Natural killer cell (primary cell): ENCODE results near the gene ABCA9. TPM values are rescaled to one million over a fixed set of nuclear protein-coding genes. Genes with fewer than 3 reads are reported as not detected.

Experiments
- ATAC-seq, 3 donors: fragments of 150-1000 bp in 2 of 3; fragments of 200-7000 bp in 1 of 3; cut with Tn5 transposase; 1 replicate in 1 of 3; 2 replicates in 2 of 3; pipeline ENCODE4 v1.10.0; 2021; ENCODE audit warnings: mild to moderate bottlenecking in 2 of 3, moderate library complexity in 2 of 3
- DNase-seq, 2 donors: peaks; one replicate each; pipeline versions ENCODE4 v3.0.0 to v3.0.0-alpha.2; 2013 to 2021; ENCODE audit warnings: mixed read lengths in 1 of 2
- H3K27ac ChIP-seq: one replicate; pipeline ENCODE4 v1.5.1; 2013; ENCODE audit warnings: mild to moderate bottlenecking, low read length
- H3K27me3 ChIP-seq: one replicate; pipeline ENCODE4 v1.6.1; 2013; ENCODE audit warnings: low read length; ENCODE audit not compliant: control insufficient read depth, insufficient read depth
- H3K36me3 ChIP-seq: one replicate; pipeline ENCODE4 v1.6.1; 2013; ENCODE audit warnings: low read length; ENCODE audit not compliant: control insufficient read depth, insufficient read depth
- H3K4me1 ChIP-seq: one replicate; pipeline ENCODE4 v1.6.1; 2013; ENCODE audit warnings: low read length; ENCODE audit not compliant: control insufficient read depth, insufficient read depth
- H3K4me3 ChIP-seq: one replicate; pipeline ENCODE4 v1.5.1; 2013; ENCODE audit warnings: low read length
- H3K9me3 ChIP-seq: one replicate; pipeline ENCODE4 v1.6.1; 2013; ENCODE audit warnings: low read length; ENCODE audit not compliant: control insufficient read depth, insufficient read depth
- H3K27ac Mint-ChIP-seq, 2 donors: one replicate each; pipeline ENCODE4 v1.8.0; 2022; ENCODE audit warnings: mild to moderate bottlenecking in 2 of 2, mixed read lengths in 2 of 2, moderate library complexity in 1 of 2
- H3K27me3 Mint-ChIP-seq, 2 donors: one replicate each; pipeline ENCODE4 v1.8.0; 2022; ENCODE audit warnings: low read depth in 2 of 2, mixed read lengths in 2 of 2
- H3K36me3 Mint-ChIP-seq: one replicate; pipeline ENCODE4 v1.8.0; 2022; ENCODE audit warnings: mixed read lengths
- H3K4me1 Mint-ChIP-seq, 2 donors: one replicate each; pipeline ENCODE4 v1.8.0; 2022; ENCODE audit warnings: mixed read lengths in 2 of 2
- H3K4me3 Mint-ChIP-seq: one replicate; pipeline ENCODE4 v1.8.0; 2022; ENCODE audit warnings: mild to moderate bottlenecking, moderate library complexity, mixed read lengths
- H3K9me3 Mint-ChIP-seq, 2 donors: one replicate each; pipeline ENCODE4 v1.8.0; 2022; ENCODE audit warnings: mixed read lengths in 2 of 2
- WGBS: methylation state at CpG from one replicate; pipeline ENCODE4 v1.1.7; 2013; ENCODE audit warnings: missing lambda C conversion rate; ENCODE audit not compliant: insufficient coverage; 5-methylcytosine and 5-hydroxymethylcytosine counted together
- intact Hi-C: fragments of 100-400 bp; cut with micrococcal nuclease; formaldehyde crosslinking; loops from one replicate; pipeline ENCODE4 v1.14.2; 2022
- total RNA-seq, 4 donors: library from RNA; stranded (reverse); fragments of 120-200 nt in 1 of 4; gene quantifications; one replicate each; pipeline versions ENCODE4 v1.2.3 to v1.2.4, GENCODE V29; 2013 to 2022
- TF ChIP-seq, protein P1 (sequence below): fragments of 200-600 bp; IDR thresholded peaks from one replicate; pipeline ENCODE4 v1.8.0; 2022; ENCODE audit warnings: antibody characterized with exemption

The ABCA9 gene
- total RNA-seq, 3 donors from 2014 or later (not counting 1 experiment from before 2014, with no cell fraction given), result 0.05 to 1.2 (median 0.63) TPM

DNA sequence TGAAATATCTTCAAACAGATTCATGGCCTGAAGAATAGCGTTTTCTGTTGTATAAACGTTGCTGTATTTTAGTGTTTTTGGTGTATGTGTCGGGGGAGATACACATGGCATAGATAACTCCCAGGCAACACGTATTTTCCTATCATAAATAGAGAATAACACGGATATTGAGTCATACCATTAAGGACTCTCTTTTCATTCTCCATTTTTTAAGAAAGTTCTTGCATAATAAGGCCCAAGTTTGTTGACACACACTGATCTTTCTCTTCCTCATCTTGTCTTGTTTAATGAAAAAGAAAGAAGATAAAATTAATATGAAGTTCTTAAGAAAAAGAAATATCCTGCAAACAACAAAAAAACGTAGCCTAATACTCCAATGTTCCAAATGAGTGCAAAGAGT, 119.0 kb downstream of the ABCA9 start:
- H3K4me3 ChIP-seq, result no peak overlapping the region
- no peak overlapping the region for H3K27ac ChIP-seq
- H3K9me3 ChIP-seq, result no peaks in the 10 kb centered on the region
- Mint-ChIP-seq H3K27ac (no peak overlapping the region), H3K36me3 (no peaks in the 10 kb centered on the region), H3K4me3 (no peak overlapping the region), H3K27me3 (peaks cover 11 to 23% of the 10 kb centered on the region in 2 donors), H3K9me3 (no peaks in the 10 kb centered on the region), H3K4me1 (peaks cover 0 to 6% of the 10 kb centered on the region in 2 donors)
- H3K27me3 ChIP-seq, result no peaks in the 10 kb centered on the region
- H3K4me1 ChIP-seq, result no peaks in the 10 kb centered on the region
- DNase-seq, result no peak
- no peaks in the 10 kb centered on the region for H3K36me3 ChIP-seq
- TF ChIP-seq, protein P1, sequence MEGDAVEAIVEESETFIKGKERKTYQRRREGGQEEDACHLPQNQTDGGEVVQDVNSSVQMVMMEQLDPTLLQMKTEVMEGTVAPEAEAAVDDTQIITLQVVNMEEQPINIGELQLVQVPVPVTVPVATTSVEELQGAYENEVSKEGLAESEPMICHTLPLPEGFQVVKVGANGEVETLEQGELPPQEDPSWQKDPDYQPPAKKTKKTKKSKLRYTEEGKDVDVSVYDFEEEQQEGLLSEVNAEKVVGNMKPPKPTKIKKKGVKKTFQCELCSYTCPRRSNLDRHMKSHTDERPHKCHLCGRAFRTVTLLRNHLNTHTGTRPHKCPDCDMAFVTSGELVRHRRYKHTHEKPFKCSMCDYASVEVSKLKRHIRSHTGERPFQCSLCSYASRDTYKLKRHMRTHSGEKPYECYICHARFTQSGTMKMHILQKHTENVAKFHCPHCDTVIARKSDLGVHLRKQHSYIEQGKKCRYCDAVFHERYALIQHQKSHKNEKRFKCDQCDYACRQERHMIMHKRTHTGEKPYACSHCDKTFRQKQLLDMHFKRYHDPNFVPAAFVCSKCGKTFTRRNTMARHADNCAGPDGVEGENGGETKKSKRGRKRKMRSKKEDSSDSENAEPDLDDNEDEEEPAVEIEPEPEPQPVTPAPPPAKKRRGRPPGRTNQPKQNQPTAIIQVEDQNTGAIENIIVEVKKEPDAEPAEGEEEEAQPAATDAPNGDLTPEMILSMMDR, result no peak
- WGBS, result 73% methylated on average over 4 of the region's 6 CpGs
- ATAC-seq, result no peak
- intact Hi-C loops, result no loop called here

DNA sequence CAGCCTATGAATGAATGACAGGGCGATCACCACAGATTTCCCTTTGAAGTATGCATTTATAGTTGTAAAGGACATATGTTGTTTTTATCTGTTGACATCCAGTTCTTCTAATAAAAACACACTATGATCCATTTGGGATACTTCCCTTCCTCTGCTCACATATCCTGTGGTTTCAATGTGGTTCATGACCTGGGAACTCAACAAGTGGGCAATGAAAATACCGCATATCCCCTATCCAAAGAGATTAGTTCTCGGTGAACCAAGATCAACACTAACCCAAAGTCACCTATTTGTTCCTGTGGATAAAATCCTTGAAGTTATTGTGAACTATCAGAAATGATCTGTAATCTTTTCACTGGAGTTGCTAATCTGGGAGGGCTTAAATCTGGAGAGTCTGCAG, 121.5 kb downstream of the ABCA9 start:
- DNase-seq, result no peak
- H3K4me3 ChIP-seq, result no peak overlapping the region
- H3K4me1 ChIP-seq, result no peaks in the 10 kb centered on the region
- WGBS, result 0% methylated on average over 1 of the region's 3 CpGs
- Mint-ChIP-seq H3K4me3 (no peak overlapping the region), H3K27ac (no peak overlapping the region), H3K4me1 (no peaks in the 10 kb centered on the region), H3K9me3 (no peaks in the 10 kb centered on the region), H3K36me3 (no peaks in the 10 kb centered on the region), H3K27me3 (peaks cover 3 to 32% of the 10 kb centered on the region in 2 donors)
- H3K27me3 ChIP-seq, result no peaks in the 10 kb centered on the region
- ATAC-seq, result no peak
- intact Hi-C loops, result no loop called here
- H3K27ac ChIP-seq, result no peak overlapping the region
- TF ChIP-seq, protein P1, result no peak
- H3K36me3 ChIP-seq, result no peaks in the 10 kb centered on the region
- no peaks in the 10 kb centered on the region for H3K9me3 ChIP-seq

DNA sequence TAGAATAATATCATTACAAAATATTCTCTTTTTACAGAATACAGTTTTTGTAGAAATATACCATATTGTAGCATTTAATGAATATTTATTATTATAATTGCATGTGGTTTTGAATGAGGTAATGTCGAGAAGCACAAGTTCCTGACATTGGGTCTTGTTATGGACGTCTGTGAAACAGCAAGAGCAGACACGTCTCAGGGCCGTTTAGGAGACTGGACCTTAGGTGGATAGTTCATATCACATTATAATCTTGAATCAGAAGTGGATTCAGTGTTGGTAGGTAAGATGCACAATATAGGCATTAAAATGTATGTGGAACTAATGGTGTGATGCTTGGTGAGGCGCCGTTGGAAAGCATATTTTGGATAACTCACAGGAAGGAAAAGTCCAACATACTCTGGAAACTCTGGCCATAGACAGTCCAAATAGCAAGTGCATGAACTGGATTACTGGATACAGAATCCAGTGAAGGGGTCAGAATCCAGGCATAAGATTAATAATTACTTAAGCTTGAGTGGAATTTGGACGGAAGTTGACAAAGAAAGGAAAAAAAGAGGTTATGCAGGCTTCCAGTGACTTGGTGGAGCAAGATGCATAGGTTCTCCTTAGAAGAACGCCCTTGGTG, 122.7 kb downstream of the ABCA9 start:
- Mint-ChIP-seq H3K27ac (no peak overlapping the region), H3K9me3 (no peaks in the 10 kb centered on the region), H3K4me3 (no peak overlapping the region), H3K36me3 (no peaks in the 10 kb centered on the region), H3K27me3 (peaks cover 3 to 32% of the 10 kb centered on the region in 2 donors), H3K4me1 (no peaks in the 10 kb centered on the region)
- ATAC-seq (no peak), DNase-seq (no peak)
- TF ChIP-seq, protein P1, result no peak
- Histone ChIP-seq H3K36me3 (no peaks in the 10 kb centered on the region), H3K9me3 (no peaks in the 10 kb centered on the region), H3K27me3 (no peaks in the 10 kb centered on the region), H3K4me3 (no peak overlapping the region), H3K4me1 (no peaks in the 10 kb centered on the region), H3K27ac (no peak overlapping the region)
- WGBS, result 78% methylated on average over 7 of the region's 8 CpGs
- intact Hi-C loops, result no loop called here

DNA sequence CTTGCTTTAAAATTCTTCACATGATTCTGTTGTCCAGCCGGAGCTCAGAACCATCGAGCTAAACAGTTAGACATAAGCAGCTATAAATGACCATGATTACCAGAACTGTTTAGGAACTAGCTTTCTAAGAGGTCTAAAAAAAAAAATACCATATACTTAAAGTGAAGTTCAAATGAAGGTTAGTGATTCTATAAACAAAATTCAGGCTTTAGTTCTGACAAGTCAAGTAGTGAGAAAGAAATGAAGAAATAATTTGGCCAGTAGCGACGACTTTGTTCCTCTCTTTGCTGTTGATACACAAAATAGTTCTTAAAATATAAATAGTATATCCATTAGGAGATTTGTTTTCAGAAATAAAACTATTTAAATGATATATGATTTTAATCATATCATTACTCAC, 133.2 kb downstream of the ABCA9 start:
- TF ChIP-seq, protein P1, result no peak
- Mint-ChIP-seq H3K36me3 (no peaks in the 10 kb centered on the region), H3K27me3 (peaks cover 9 to 10% of the 10 kb centered on the region in 2 donors), H3K27ac (no peak overlapping the region), H3K4me1 (no peaks in the 10 kb centered on the region), H3K9me3 (no peaks in the 10 kb centered on the region), H3K4me3 (no peak overlapping the region)
- no peaks in the 10 kb centered on the region for H3K9me3 ChIP-seq
- intact Hi-C loops, result no loop called here
- ATAC-seq (no peak), DNase-seq (no peak)
- 88% methylated on average over 1 of the region's 4 CpGs for WGBS
- H3K27me3 ChIP-seq, result no peaks in the 10 kb centered on the region
- no peak overlapping the region for H3K27ac ChIP-seq
- no peak overlapping the region for H3K4me3 ChIP-seq
- no peaks in the 10 kb centered on the region for H3K4me1 ChIP-seq
- no peaks in the 10 kb centered on the region for H3K36me3 ChIP-seq
